HG02759 (cell line): ENCODE data around the gene THTPA.
A peak's percentile ranks its signal among the peaks of the same experiment; 100 is the strongest.

Experiments used
- ATAC-seq: cut with Tn5 transposase; IDR thresholded peaks from one replicate; pipeline ENCODE4 v1.9.1; 2021; ENCODE audit warnings: mild to moderate bottlenecking, moderate library complexity; ENCODE audit not compliant: unreplicated experiment

THTPA gene

DNA sequence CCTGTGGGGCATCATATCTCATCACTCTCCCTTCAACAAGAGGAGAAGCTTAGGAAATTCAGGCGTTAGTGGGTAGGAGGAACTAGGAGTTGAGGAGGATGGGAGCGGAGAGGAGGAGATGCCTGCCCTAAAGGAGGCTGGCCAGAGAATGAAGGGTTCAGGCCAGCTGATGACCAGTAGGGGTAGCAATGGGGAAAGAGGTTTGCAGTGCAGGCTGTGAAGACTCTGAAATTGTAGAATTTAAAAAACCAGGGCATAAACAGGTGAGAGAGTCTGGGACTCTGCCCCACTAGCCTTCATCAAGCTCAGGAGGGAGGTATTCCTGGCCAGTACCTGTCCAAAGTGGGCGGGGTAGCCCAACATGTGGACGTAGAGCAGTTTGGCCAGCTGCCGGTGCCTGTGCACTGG lies 10.7 kb downstream of the THTPA start:
- peak; percentile 6 for ATAC-seq

DNA sequence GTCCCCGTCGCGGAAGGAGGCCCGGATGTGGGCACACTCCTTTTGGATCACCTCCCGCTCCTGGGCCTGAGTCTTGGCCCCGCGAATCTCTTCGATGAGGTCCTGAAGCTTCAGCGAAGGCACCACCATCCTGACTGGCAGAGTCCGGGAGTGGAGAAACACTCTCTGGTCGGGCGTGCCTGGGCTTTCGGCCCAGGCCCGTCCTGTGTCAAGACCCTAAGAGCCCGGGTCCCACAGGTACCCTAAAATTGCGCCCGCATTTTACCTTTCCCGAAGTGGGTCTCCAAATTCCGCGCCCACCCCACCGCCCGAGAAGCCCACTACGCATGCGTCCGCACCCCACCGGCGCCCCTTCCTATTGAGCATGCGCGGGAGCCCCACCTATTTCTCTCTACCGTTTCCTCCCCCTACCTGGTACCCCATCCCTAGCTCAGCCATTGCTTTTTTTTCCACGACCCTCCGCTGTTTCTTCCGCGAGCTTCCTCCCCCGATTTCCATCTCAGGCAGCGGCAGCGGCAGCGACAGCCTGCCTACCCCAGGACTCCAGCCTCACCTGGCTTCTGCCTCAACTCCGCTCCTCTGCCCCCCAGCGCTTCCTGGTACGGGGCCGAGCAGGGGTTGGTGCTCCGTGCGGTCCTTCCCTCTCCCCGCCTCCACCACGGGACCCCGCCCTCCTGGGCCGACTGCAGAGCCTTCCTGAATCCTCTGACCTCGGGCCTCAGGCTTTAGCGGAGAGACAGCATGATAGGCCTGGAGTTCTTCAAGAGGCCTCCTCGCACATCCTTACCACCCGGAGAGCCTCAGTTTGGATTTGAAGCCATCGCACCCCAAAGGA lies 11.3 kb downstream of the THTPA start, which contains the start of gene AP1G2:
Gene AP1G2, minus strand, starts transcription at position 606 of the 835 bp plus-strand sequence. Its CDS starts 477 bp downstream, at position 129.
- peak; percentile 95 for ATAC-seq

DNA sequence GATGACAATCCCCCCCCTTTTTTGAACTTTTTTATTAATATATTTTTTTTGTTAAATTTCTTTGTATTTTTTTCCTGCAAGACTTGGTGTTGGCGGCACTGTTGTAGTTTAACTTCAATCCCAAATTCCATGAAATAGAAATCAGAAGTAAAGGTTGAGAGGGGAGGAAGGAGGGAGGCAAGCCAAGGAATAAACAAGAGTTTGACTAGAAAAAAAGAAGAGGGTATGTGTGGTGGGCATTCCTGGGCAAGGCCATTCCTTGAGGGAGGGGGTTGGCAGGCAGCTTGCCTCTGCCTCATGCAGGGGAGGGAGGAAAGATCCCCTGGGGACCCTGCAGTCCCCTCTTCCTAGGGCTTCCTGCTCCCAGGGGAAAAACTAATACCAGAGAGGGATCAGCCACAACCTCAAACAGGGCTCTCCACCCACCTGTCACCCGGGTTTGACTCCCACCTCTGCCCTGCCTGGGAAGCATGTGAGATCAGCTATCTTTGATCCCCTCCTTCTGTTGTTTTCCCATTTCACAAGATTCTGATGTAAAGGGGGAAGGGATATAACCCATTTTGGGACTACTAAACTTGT lies 12.0 kb downstream of the THTPA start:
- ATAC-seq, result no peak

DNA sequence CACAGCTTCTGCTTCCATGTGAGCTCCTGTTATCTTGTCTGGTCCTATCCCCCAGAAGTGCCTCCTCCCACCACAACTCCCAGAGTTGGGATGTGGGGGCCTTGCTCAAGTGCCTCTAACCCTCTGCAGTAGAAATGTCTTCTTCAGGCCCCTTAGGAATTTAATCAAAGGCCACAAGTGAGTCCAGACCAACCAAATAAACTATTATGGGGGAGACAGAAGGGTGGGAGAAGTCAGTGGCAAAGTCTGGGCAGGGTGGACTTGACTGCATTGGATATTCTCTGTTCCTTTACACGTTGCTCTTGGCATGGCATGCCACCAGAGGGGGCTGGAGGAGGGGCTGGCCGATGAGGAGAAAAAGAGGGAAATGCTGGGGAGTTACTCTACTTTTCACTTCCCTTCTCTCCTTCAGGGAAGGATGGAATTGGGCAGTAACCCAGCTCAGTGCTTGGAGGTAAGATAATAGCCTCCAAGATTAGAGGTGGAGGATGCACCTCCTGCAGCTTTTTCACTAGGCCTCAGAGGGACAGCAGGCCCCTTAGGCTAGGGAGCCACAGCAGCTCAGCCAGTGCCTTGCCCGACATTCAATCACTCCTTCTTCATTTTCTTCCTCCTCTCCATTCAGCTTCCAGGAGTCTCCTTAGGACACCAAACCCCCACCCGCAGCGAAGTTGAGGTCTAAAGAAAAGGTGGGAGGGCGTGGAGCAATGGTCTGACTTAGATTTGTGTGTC lies 12.7 kb downstream of the THTPA start:
- ATAC-seq, result no peak

DNA sequence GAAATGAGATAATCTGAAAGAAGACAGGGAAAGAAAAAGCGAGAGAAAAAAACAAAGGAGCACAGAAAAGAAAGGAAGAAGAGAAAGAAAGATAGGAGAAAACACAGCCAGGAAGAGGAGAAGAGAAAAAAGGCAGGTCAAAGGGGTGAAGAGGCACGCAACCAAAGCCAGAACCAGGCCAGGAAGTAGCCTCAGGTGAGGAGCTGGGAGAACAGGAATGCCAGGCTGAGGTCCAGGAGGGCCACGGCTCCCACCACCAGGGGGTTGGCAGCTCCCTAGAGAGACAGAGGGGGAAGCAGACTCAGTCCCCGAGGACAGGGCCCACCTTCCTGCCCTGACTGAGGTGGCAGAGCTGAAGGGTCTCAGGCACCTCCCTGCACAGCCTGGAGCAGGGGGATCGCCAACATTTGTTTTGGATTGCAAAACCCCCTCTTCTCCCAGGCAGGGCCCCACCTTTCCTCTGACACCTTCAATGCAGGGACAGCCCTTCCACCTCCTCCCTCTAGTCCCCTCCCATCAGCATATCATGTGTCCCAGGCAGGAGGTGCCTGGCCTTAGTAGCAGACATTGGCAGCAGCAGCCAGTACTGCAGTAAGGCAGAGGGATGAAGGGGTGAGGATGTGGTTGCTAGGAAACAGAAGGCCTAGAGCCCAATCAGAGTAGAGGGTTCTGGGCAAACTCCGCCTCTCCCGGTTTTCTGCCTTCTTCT lies 13.5 kb downstream of the THTPA start:
- no peak for ATAC-seq

DNA sequence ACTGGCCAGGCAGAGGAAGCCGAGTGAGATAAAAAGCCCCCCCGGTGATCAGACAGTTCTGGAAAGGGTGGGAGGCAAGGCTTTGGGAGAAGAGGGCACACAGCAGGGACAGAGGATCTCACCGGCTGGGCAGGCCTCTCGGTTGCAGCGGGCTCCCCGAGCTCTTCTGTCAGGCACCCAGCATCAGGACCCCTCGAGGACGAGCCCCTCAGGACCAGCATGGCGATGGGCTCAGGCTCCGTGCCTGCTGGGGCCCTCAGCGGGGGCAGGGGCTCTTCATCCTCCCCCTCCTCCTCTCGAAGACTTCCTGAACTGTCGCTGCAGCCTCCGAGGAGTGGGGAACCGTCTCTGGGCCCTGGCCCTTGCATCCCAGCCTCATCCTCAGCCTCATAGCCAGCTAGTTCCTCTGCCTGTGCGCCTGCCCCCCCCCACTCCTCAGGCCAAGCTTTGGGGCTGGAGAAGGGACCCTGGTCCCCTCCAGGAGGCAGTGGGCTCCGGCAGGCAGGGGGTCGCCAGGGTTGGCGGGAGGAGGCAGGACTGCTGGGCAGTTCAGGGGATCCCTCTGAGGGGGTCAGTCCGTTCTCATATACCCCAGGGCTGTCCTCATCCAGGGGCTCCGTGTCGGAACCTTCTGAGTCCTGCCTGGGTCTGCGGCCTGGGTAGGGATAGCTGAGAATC lies 14.9 kb downstream of the THTPA start:
- no peak for ATAC-seq

DNA sequence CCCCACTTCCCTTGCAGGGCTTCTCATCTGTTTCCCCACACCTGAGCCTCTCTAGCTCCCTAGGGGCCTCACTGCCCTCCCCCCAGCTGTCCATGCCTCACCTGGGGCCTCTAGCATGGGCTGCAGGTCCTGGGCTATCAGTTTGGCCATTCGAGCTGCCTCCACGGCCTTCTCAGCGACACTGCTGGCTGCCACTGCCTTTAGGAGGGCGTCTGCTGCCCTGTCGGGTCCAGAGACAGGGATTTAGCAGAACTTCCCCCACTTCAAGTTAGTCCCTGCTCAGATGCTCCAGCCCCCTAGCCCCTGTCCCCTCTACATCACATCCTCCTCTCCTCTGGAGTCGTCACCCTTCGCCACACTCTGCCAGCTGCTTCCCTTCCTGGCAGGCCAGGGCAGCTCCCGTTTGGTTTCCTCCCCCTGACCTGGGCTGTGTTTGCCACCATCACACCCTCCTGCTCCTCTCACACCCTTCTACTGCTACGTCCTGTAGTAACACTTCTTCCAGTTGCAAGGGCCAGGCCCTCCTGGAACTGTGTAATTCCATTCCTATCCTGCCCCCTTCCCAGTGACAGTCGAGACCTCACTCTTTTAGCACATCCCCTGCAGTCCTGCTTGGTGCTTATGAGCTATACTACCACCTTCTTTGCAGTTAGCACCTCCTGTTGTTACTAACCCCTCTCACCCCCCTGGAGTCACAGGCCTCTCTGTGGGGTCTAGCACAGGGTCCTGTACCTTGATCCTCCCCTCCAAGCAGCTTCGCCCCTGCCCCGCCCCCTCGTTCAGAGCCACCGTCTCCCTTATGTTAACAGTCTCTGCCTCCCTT lies 15.8 kb downstream of the THTPA start:
- no peak for ATAC-seq

DNA sequence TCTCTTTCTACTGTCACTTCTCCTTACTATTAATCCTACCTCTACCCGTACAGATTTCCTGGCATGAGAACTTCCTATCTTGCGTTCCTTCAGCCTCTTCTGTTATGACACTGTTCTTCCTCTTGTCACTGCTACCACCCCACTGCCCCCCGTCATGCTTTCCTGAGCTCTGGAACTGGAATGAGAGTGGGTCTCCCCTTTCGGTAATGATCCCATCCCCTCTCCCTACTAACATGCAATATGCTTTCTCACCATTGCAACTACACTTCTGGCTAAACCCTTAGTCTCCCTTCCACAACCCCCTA lies 16.4 kb downstream of the THTPA start:
- no peak for ATAC-seq

DNA sequence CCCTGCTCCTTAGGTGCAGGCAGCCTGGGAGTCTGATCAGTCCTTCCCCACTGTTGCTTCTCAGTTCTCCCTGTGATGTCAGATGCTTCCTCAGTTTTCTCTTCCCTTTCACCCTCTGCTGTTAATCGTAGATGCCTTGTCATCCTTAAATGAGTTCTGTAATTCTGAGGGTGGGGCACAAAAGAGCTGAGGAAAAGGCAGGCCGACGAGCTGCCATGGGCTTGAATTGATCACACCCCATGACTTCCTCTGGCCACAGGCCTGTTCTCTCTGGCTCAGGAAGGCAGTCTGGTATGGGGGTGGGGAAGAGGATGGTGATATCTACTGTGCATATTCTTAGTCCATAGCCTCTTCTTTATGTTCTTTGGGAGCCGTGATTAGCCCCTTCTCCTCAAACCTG lies 16.8 kb downstream of the THTPA start:
- ATAC-seq, result no peak

DNA sequence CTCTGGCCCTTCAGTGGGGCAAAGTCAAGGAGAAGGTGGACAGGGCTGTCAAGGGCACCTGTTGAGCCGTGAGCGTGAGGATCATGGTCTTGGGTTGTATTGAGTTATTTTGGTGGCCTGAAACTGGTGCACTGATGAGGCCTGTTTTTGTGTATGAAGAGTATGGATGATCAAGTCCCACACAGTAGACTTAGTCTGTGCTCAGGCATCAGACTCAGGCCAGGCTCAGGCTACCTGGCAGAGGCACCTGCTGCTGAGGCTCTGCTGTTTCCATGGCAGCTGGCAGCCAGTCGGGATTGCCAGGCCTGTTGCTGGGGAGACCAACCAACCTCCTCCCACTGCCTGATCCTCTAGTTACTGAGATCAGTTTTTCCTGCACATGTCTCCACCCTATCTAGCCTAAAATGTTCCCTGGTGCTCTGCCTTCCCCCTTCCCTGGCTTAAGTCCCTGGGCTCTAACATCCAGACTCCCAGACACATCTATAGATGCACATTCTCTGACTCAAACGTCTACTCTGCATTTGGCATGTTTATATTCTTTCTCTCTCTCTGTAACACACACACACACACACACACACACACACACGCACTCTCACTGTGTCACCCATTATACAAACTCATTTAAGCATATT lies 17.4 kb downstream of the THTPA start:
- no peak for ATAC-seq

DNA sequence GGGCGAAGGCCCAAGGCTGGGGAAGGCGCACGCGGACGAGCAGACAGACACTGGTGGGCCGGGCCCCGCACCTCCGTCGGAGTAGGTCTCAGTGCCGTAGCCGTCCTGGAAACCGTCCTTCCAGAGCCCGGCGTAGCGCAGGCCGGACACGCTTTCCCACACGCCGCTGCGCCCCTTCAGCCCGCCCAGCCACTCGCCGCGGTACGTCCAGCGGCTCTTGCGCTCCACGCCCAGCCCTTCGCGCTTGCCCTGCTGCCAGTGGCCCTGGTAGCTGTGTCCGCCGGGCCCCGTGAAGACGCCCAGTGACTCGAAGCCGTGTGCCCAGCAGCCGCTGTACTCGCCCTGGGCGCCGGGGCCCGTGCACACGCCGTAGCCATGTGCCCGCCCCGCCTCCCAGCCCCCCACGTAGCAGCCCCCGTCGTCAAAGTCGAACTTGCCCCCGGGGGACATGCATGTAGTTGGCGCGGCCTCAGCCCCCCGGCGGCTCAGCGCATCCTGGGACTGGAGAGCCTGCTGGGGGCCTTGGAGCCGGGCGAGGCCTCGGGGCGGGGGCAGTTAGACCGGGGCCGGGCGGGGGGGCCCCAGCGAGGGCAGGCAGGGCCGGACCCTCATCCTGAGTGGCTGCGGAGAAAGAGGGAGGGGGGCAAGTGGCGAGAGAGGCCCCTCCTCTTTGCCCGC lies 21.1 kb downstream of the THTPA start:
- no peak for ATAC-seq

DNA sequence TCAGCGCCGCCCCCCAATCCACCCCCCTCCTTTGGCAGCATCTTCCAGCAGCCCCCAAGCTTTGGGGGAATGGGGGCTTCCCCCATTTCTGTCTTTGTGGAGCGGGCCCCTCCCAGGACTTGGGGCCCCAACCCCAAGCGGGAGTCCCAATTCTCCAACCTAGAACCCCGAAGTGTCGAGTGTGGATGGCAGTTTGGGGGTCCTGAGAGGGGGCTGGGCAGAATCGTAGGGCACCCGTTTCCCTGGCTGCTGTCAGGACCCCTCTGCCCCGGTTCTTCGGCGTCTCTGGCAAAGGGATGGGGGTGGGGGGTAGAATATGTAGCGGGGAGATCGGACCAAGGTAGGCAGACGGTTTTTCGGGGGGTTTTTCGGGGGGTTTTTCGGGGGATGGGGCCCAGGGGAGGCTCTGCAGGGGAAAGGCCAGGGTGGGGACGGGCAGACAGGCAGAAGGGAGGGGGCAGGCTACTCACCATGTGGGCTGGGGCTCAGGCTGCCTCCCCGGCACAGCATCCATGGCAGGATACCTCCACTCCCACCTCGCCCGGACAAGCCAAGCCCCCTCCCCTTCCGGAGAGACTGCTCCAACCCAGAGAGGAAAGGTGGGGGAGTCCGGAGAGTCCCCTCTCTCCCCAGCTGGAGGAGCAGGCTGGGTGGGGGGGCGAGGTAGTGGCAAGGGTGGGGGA lies 21.8 kb downstream of the THTPA start:
- no peak for ATAC-seq

DNA sequence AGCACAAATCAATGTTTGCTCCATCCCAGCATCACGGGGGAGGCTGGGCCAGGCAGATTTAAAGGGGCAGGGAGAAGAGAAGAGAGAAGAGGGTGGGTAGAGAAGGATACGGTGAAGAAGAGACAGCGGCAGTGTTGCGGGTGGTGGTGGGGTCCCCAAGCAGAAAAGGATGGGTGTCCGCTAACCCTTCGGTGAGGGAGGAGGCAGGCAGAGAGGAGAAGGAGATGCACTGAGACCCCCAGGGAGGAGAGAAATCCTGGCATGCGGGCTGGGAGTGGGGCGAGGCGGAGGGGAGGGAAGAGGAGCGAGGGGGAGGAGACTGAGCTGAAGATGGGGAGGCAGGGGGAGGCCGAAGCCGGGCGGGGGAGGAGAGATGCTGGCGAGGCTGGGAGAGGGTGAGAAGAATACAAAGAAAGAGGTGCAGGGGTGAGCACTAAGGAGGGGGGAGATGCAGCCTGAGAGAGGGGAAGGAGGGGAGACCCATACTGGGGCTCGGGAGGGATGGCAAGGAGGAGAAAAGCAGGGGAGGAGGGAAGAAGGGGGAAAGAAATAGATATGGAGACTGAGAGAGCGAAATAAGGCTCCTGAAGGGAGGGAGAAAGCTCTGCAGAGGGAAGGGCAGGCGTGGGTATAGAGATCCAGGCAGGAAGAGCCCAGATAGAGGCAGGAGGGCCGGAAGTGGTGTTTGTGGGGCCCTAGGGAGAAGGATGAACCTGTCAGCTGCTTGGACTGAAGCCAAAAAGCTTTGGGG lies 22.7 kb downstream of the THTPA start, which contains the start of gene JPH4:
Gene JPH4, minus strand, starts transcription at position 231 of the 751 bp plus-strand sequence. CDS start 1,337 bp downstream, outside the sequence.
- ATAC-seq, result no peak

DNA sequence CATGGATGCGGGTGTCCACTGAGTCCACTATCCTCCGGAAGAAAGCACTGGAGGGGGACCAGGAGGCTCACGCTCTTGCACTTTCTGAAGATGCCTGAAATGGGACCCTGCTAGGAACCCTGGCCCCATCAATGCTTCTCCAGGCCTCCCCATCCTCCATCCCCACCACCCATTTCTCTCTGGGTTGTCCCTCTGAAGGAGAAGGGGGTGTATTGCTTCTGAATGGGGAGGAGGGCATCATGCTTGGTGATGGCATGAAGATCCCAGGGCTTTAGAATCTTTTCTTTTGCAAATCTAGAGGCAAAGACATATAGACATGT lies 23.2 kb downstream of the THTPA start:
- ATAC-seq, result no peak

DNA sequence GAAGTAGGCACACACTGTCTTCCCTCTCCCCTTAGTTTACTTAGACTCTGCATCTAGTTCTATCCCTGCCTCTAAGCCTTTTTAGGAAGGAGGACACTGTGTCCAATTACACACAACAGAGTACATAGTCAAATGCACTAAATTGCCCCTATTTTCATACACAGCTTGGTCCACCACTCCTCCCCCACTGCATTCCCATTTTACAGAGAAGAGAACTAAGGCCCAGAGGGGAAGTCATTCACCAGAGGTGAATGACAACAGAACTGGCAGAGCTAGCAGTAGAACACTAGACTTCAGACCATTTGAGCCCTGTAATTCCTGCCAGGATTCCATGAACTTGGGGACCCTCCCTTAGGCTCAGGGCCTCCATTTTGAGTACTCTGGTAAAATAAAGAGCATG lies 23.7 kb downstream of the THTPA start:
- no peak for ATAC-seq

DNA sequence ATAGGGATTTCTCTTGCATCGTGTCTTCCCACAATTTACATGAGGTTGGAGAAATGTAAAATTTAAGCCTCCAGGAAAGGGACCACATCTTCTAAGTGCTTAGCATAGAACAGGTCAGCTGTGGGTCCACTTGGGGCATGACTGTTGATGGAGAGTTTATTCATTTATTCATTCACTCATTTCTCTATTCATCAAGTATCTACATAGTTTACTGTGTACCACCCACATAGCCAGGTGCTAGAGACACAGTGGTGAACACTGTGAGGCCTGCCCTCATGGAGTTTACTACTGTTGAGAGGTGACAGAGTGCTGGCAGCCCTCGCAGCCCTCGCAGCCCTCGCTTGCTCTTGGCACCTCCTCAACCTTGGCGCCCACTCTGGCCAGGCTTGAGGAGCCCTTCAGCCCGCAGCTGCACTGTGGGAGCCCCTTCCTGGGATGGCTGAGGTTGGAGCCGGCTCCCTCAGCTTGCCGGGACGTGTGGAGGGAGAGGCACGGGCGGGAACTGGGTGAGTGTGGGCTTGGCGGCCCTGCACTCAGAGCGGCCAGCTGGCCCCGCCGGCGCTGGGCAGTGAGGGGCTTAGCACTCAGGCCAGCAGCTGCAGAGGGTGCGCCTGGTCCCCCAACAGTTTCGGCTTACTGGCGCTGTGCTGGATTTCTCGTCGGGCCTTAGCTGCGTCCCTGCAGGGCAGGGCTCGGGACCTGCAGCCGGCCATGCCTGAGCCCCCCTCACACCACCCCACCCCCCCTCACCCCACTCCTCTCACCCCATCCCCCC lies 24.3 kb downstream of the THTPA start:
- ATAC-seq, result no peak

DNA sequence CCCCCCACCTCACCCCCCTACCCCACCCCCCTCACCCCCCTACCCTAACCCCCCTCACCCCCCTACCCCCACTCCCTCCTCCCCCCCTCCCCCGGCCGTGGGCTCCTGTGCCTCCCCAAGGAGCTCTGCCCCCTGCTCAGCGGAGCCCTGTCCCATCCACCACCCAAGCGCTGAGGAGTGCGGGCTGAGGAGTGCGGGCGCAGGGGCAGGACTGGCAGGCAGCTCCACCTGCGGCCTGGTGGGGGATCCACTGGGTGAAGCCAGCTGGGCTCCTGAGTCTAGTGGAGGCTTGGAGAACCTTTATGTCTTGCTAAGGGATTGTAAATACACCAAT lies 24.8 kb downstream of the THTPA start:
- no peak for ATAC-seq
